GM18498 (cell line): ENCODE measurements around the gene ARF1.

Experiments
- ATAC-seq: cut with Tn5 transposase; IDR thresholded peaks from one replicate; pipeline ENCODE4 v1.9.1; 2021; ENCODE audit warnings: mild to moderate bottlenecking, moderate library complexity; ENCODE audit not compliant: unreplicated experiment

Gene ARF1

GRCh38 chr1:228082214-228082917 is at the start of gene ARF1:
Gene ARF1 (plus strand): TSS chr1:228082708. CDS start chr1:228097115, 14,407 bp downstream.
- ATAC-seq: peak; percentile 75

GRCh38 chr1:228033376-228033775 is 49.1 kb upstream of the ARF1 start:
- no peak for ATAC-seq

- no peak for ATAC-seq
These were observed 47.3 kb upstream of the ARF1 start for GRCh38 chr1:228034954-228035837.

GRCh38 chr1:228035844-228036243 is 46.7 kb upstream of the ARF1 start:
- no peak for ATAC-seq

- no peak for ATAC-seq
These were observed 45.7 kb upstream of the ARF1 start for GRCh38 chr1:228036701-228037231.

GRCh38 chr1:228037401-228038386 is 44.8 kb upstream of the ARF1 start:
- peak; percentile 86 for ATAC-seq

- no peak for ATAC-seq
These were observed 44.0 kb upstream of the ARF1 start for GRCh38 chr1:228038387-228039005.

- no peak for ATAC-seq
These were observed 43.3 kb upstream of the ARF1 start for GRCh38 chr1:228039006-228039903.

GRCh38 chr1:228039986-228040385 is 42.5 kb upstream of the ARF1 start:
- no peak for ATAC-seq

GRCh38 chr1:228041316-228041715 is 41.2 kb upstream of the ARF1 start:
- no peak for ATAC-seq

GRCh38 chr1:228042508-228042907 is 40.0 kb upstream of the ARF1 start:
- no peak for ATAC-seq

- no peak for ATAC-seq
These were observed 39.1 kb upstream of the ARF1 start for GRCh38 chr1:228043281-228043848.

- ATAC-seq: no peak
These were observed 37.5 kb upstream of the ARF1 start for GRCh38 chr1:228044961-228045360.

- no peak for ATAC-seq
These were observed 37.1 kb upstream of the ARF1 start for GRCh38 chr1:228045405-228045804.

GRCh38 chr1:228045871-228046270 is 36.6 kb upstream of the ARF1 start:
- no peak for ATAC-seq

GRCh38 chr1:228046421-228047182 is 35.9 kb upstream of the ARF1 start:
- ATAC-seq: no peak

GRCh38 chr1:228047183-228047466 is 35.4 kb upstream of the ARF1 start:
- no peak for ATAC-seq

GRCh38 chr1:228048120-228048519 is 34.4 kb upstream of the ARF1 start:
- no peak for ATAC-seq
